ENCODE data around the gene EPB41L4A. TPM values are rescaled to one million over a fixed set of nuclear protein-coding genes. Genes with fewer than 3 reads are reported as not detected.

The EPB41L4A gene
- total RNA-seq, 1 experiment from 2014 or later, result 5.2 TPM

- CTCF ChIA-PET, result interaction anchor here (0.7 to 1.2 kb wide), 2 partner anchors 171 to 172 kb away, joined by 3 to 7 read pairs; partner anchors contain the start of gene EPB41L4A
- Mint-ChIP-seq H3K9me3 (no peaks in the 10 kb centered on the region), H3K4me1 (peaks cover 14% of the 10 kb centered on the region), H3K27ac (no peak overlapping the region), H3K4me3 (no peak overlapping the region), H3K27me3 (ENCODE audit: low read depth) (no peaks in the 10 kb centered on the region), H3K36me3 (no peaks in the 10 kb centered on the region)
- DNase-seq (ENCODE audit: low spot score) (no peak), ATAC-seq (no peak)
- TF ChIP-seq PREB (CRISPR knock-in tag; IDR thresholded peaks at IDR 0.05; ENCODE audit: borderline replicate concordance), result no peak
- no peak for TF ChIP-seq MLX (CRISPR knock-in tag; IDR thresholded peaks at IDR 0.05)
- TF ChIP-seq RELA (CRISPR knock-in tag; IDR thresholded peaks at IDR 0.05; ENCODE audit: borderline replicate concordance), result no peak
- TF ChIP-seq FOXP1 (CRISPR knock-in tag; IDR thresholded peaks at IDR 0.05; ENCODE audit: borderline replicate concordance), result no peak
- TF ChIP-seq, protein P1, sequence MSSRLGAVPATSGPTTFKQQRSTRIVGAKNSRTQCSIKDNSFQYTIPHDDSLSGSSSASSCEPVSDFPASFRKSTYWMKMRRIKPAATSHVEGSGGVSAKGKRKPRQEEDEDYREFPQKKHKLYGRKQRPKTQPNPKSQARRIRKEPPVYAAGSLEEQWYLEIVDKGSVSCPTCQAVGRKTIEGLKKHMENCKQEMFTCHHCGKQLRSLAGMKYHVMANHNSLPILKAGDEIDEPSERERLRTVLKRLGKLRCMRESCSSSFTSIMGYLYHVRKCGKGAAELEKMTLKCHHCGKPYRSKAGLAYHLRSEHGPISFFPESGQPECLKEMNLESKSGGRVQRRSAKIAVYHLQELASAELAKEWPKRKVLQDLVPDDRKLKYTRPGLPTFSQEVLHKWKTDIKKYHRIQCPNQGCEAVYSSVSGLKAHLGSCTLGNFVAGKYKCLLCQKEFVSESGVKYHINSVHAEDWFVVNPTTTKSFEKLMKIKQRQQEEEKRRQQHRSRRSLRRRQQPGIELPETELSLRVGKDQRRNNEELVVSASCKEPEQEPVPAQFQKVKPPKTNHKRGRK (CRISPR knock-in tag; IDR thresholded peaks at IDR 0.05; ENCODE audit: borderline replicate concordance), result no peak
- TF ChIP-seq ZNF671 (CRISPR knock-in tag; IDR thresholded peaks at IDR 0.05), result no peak
- POLR2A ChIA-PET, result no interaction called here
These were observed 171.1 kb downstream of the EPB41L4A start for GRCh38 chr5:112247960-112248359.

DNA sequence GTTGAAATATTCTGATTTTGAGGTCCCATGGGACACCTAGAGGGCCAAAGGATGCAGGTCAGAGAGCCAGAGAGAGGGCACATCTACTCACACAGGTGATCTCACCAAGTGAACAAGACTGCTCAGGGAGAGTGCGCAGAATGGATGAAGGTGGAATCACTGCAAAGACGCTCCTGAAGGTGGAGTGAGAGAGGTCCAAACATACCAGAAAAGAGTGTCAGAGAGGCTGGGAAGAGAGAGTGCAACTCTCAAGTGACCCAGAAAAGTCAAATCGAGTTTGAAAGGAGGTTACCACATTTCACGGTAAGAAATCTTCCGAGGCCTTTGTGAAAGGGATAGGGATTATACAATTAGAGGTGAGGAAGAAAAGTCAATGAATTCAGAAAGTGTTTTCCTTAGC lies 173.4 kb downstream of the EPB41L4A start:
- Mint-ChIP-seq H3K4me3 (no peak overlapping the region), H3K27ac (peak overlapping the region; percentile 61; the same call in 1 of the 2 replicates), H3K4me1 (peaks cover 14% of the 10 kb centered on the region), H3K27me3 (ENCODE audit: low read depth) (no peaks in the 10 kb centered on the region), H3K36me3 (no peaks in the 10 kb centered on the region), H3K9me3 (no peaks in the 10 kb centered on the region)
- POLR2A ChIA-PET, result no interaction called here
- CTCF ChIA-PET, result interaction anchor here (1.0 to 1.5 kb wide), 5 partner anchors 8 to 603 kb away, joined by 3 to 10 read pairs (median 4); no protein-coding TSS in a partner anchor
- DNase-seq (ENCODE audit: low spot score) (no peak), ATAC-seq (peak; percentile 96)
- no peak for TF ChIP-seq RORB (CRISPR knock-in tag; IDR thresholded peaks at IDR 0.05)
- no peak for TF ChIP-seq IRF2 (CRISPR knock-in tag; IDR thresholded peaks at IDR 0.05; ENCODE audit: borderline replicate concordance, low read depth)
- TF ChIP-seq TCF7 (CRISPR knock-in tag; IDR thresholded peaks at IDR 0.05; ENCODE audit: low read depth), result no peak
- no peak for TF ChIP-seq ZNF396 (CRISPR knock-in tag; IDR thresholded peaks at IDR 0.05; ENCODE audit: borderline replicate concordance)

DNA sequence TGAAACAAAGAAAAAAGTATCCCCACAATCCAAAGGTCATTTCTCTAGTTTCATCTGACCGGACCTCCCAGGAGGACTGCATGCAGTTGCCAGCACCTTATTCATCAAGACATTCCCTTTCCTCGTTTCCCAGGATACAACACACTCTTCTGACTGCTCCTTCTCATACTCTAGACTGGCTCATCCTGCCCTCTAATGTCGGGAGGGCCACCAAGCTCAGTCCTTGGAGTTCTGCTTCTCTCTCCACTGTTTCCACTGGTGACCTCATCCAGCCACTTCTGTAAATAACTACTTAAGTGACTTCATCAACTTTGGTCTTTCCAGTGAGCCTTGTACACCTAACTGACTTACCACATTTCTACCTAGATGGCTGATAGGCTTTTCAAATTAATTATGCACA lies 179.1 kb downstream of the EPB41L4A start:
- H3K4me1 Mint-ChIP-seq, result peaks cover 25% of the 10 kb centered on the region
- peak; percentile 73 for ATAC-seq
- no peak overlapping the region for H3K4me3 Mint-ChIP-seq
- no peaks in the 10 kb centered on the region for H3K9me3 Mint-ChIP-seq
- CTCF ChIA-PET, result interaction anchor here (4.9 kb wide), 1 partner anchor 180 kb away, joined by 34 read pairs; the partner anchor contains the start of gene EPB41L4A
- H3K36me3 Mint-ChIP-seq, result no peaks in the 10 kb centered on the region
- H3K27ac Mint-ChIP-seq, result peak overlapping the region; percentile 10; the same call in 1 of the 2 replicates
- no peaks in the 10 kb centered on the region for H3K27me3 Mint-ChIP-seq (ENCODE audit: low read depth)
- POLR2A ChIA-PET, result no interaction called here
- DNase-seq (ENCODE audit: low spot score), result no peak
- TF ChIP-seq TP53 (CRISPR knock-in tag; IDR thresholded peaks at IDR 0.05) (no peak), PREB (CRISPR knock-in tag; IDR thresholded peaks at IDR 0.05; ENCODE audit: borderline replicate concordance) (no peak), GTF2I (CRISPR knock-in tag; conservative IDR thresholded peaks at IDR 0.05) (no peak), IRF2 (CRISPR knock-in tag; IDR thresholded peaks at IDR 0.05; ENCODE audit: borderline replicate concordance, low read depth) (no peak), CREM (CRISPR knock-in tag; IDR thresholded peaks at IDR 0.05) (no peak), ZNF219 (CRISPR knock-in tag; IDR thresholded peaks at IDR 0.05; ENCODE audit: borderline replicate concordance) (no peak), RORB (CRISPR knock-in tag; IDR thresholded peaks at IDR 0.05) (no peak), ARID4B (CRISPR knock-in tag; IDR thresholded peaks at IDR 0.05; ENCODE audit: borderline replicate concordance) (no peak), NR3C1 (CRISPR knock-in tag; conservative IDR thresholded peaks at IDR 0.05; ENCODE audit: low read depth) (no peak), ZNF396 (CRISPR knock-in tag; IDR thresholded peaks at IDR 0.05; ENCODE audit: borderline replicate concordance) (no peak)
- TF ChIP-seq, protein P2, sequence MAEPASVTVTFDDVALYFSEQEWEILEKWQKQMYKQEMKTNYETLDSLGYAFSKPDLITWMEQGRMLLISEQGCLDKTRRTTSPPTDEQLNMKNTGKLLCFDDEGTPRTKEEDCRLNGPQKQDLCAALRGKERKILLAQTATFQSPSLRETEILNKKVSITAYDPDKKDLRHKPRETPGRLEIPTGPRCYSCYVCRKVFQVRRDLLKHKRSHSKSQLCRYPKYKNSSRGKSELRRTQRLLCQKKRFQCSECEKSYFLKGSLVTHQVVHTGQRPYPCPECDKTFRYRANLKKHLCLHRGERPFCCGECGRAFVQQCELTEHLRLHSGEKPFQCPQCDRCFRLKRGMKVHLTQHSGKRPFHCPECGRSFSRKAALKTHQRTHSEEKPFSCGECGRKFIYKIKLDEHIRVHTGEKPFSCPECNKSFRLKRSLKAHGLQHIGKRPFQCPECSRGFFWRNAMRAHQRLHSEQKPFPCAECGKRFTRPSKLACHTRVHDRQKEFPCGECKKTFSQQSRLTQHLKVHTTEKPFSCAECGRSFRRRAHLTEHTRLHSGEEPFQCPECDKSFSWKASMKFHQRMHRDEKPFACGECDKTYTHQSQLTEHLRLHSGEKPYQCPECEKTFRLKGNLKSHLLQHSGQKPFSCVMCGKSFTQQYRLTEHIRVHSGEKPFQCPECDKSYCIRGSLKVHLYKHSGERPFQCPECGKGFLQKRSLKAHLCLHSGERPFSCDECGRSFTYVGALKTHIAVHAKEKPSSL (CRISPR knock-in tag; conservative IDR thresholded peaks at IDR 0.05), result no peak
- TF ChIP-seq, protein P3, sequence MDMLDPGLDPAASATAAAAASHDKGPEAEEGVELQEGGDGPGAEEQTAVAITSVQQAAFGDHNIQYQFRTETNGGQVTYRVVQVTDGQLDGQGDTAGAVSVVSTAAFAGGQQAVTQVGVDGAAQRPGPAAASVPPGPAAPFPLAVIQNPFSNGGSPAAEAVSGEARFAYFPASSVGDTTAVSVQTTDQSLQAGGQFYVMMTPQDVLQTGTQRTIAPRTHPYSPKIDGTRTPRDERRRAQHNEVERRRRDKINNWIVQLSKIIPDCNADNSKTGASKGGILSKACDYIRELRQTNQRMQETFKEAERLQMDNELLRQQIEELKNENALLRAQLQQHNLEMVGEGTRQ (CRISPR knock-in tag; IDR thresholded peaks at IDR 0.05), result no peak
